Liver (tissue), 9 donors: Measurements from ENCODE around the gene ADGRA1. TPM values are rescaled to one million over a fixed set of nuclear protein-coding genes. Genes with fewer than 3 reads are reported as not detected.

Source experiments
- DNase-seq: peaks from one replicate; pipeline ENCODE4 v3.0.0-alpha.2; 2017; ENCODE audit warnings: low spot score
- H3K27ac ChIP-seq, 2 donors: one replicate each; pipeline ENCODE4 v1.7.0; 2013; ENCODE audit warnings: inconsistent platforms in 2 of 2, low read length in 2 of 2, control low read depth in 1 of 2, low read depth in 1 of 2, mild to moderate bottlenecking in 1 of 2
- H3K27me3 ChIP-seq, 4 donors: one replicate each; pipeline versions ENCODE4 v1.6.1 to v1.7.0; 2013; ENCODE audit warnings: low read length in 3 of 4, inconsistent platforms in 1 of 4, mild to moderate bottlenecking in 1 of 4, moderate library complexity in 1 of 4; ENCODE audit not compliant: control insufficient read depth in 4 of 4, insufficient read depth in 4 of 4
- H3K36me3 ChIP-seq, 4 donors: one replicate each; pipeline versions ENCODE4 v1.6.1 to v1.7.0; 2013; ENCODE audit warnings: low read length in 3 of 4, mild to moderate bottlenecking in 3 of 4, low read depth in 1 of 4, moderate library complexity in 1 of 4; ENCODE audit not compliant: control insufficient read depth in 4 of 4, insufficient read depth in 3 of 4
- H3K4me1 ChIP-seq, 4 donors: one replicate each; pipeline versions ENCODE4 v1.6.1 to v1.7.0; 2013; ENCODE audit warnings: low read length in 3 of 4, mild to moderate bottlenecking in 3 of 4, moderate library complexity in 1 of 4; ENCODE audit not compliant: control insufficient read depth in 4 of 4, insufficient read depth in 4 of 4
- H3K4me3 ChIP-seq, 3 donors: one replicate each; pipeline versions ENCODE4 v1.6.1 to v1.7.0; 2013; ENCODE audit warnings: low read length in 3 of 3, control low read depth in 1 of 3, low read depth in 1 of 3, mild to moderate bottlenecking in 1 of 3
- H3K9ac ChIP-seq, 2 donors: one replicate each; pipeline ENCODE4 v1.7.0; 2013; ENCODE audit warnings: low read length in 2 of 2, mild to moderate bottlenecking in 2 of 2, moderate library complexity in 2 of 2, control low read depth in 1 of 2, low read depth in 1 of 2
- H3K9me3 ChIP-seq, 4 donors: one replicate each; pipeline versions ENCODE4 v1.6.1 to v1.7.0; 2013; ENCODE audit warnings: low read length in 3 of 4; ENCODE audit not compliant: control insufficient read depth in 4 of 4
- EGR1 ChIP-seq, 2 donors: IDR thresholded peaks; 2 replicates each; pipeline ENCODE4 v1.6.1; 2016 to 2018; ENCODE audit warnings: antibody characterized with exemption in 2 of 2, low read depth in 2 of 2
- FOXA1 ChIP-seq: IDR thresholded peaks from 2 replicates; pipeline ENCODE4 v1.6.1; 2016; ENCODE audit warnings: antibody characterized with exemption
- FOXA2 ChIP-seq: IDR thresholded peaks from 2 replicates; pipeline ENCODE4 v1.6.1; 2016; ENCODE audit warnings: antibody characterized with exemption
- GABPA ChIP-seq, 2 donors: IDR thresholded peaks in 1 of 2; conservative IDR thresholded peaks in 1 of 2; 2 replicates each; pipeline ENCODE4 v1.6.1; 2016; ENCODE audit warnings: antibody characterized with exemption in 2 of 2, mild to moderate bottlenecking in 1 of 2, moderate library complexity in 1 of 2
- HNF4A ChIP-seq, 2 donors: conservative IDR thresholded peaks; 2 replicates each; pipeline ENCODE4 v1.6.1; 2016; ENCODE audit warnings: antibody characterized with exemption in 2 of 2, mild to moderate bottlenecking in 2 of 2
- HNF4G ChIP-seq: IDR thresholded peaks from 2 replicates; pipeline ENCODE4 v1.6.1; 2016; ENCODE audit warnings: antibody characterized with exemption
- JUND ChIP-seq, 2 donors: IDR thresholded peaks; 2 replicates each; pipeline ENCODE4 v1.6.1; 2016; ENCODE audit warnings: antibody characterized with exemption in 2 of 2
- NR2F2 ChIP-seq: IDR thresholded peaks from 2 replicates; pipeline ENCODE4 v1.6.1; 2016; ENCODE audit warnings: antibody characterized with exemption
- RAD21 ChIP-seq, 2 donors: IDR thresholded peaks; 2 replicates each; pipeline ENCODE4 v1.6.1; 2016; ENCODE audit warnings: antibody characterized with exemption in 2 of 2, mild to moderate bottlenecking in 2 of 2
- RXRA ChIP-seq, 2 donors: IDR thresholded peaks; 2 replicates each; pipeline ENCODE4 v1.6.1; 2017 to 2018; ENCODE audit warnings: antibody characterized with exemption in 2 of 2, mild to moderate bottlenecking in 1 of 2
- SP1 ChIP-seq: IDR thresholded peaks from 2 replicates; pipeline ENCODE4 v1.6.1; 2018; ENCODE audit warnings: antibody characterized with exemption, mild to moderate bottlenecking
- TAF1 ChIP-seq: conservative IDR thresholded peaks from 2 replicates; pipeline ENCODE4 v1.6.1; 2016; ENCODE audit warnings: antibody characterized with exemption, mild to moderate bottlenecking
- YY1 ChIP-seq: IDR thresholded peaks from 2 replicates; pipeline ENCODE4 v1.6.1; 2016; ENCODE audit warnings: antibody characterized with exemption, mild to moderate bottlenecking
- WGBS: extraction: QIAGEN DNeasy Blood & Tissue Kit; methylation state at CpG from one replicate; pipeline ENCODE4 v1.1.7; 2013; 5-methylcytosine and 5-hydroxymethylcytosine counted together
- polyA plus RNA-seq, 2 donors: library from polyadenylated mRNA; stranded (reverse) in 1 of 2; unstranded in 1 of 2; fragments of 200-250 nt in 1 of 2; fragments of >200 nt in 1 of 2; fragmentation: Nextera tagmentation in 1 of 2; extraction: Ambion mirVana in 1 of 2; gene quantifications; one replicate each; pipeline versions ENCODE4 v1.2.1 to v1.2.3, GENCODE V29; 2013 to 2015
- total RNA-seq, 2 donors: library from RNA; depleted of rRNA; stranded (reverse); fragments of >200 nt; gene quantifications; one replicate each; pipeline ENCODE4 v1.2.3, GENCODE V29; 2014
- TF ChIP-seq, protein P1 (sequence below): IDR thresholded peaks from 2 replicates; pipeline ENCODE4 v1.6.1; 2016; ENCODE audit warnings: antibody characterized with exemption
- TF ChIP-seq, protein P2 (sequence below): IDR thresholded peaks from 2 replicates; pipeline ENCODE4 v1.6.1; 2016; ENCODE audit warnings: antibody characterized with exemption
- TF ChIP-seq, protein P3 (sequence below): IDR thresholded peaks from 2 replicates; pipeline ENCODE4 v1.6.1; 2016; ENCODE audit warnings: antibody characterized with exemption, mild to moderate bottlenecking
- TF ChIP-seq, protein P4 (sequence below): fragments of 150-350 bp; IDR thresholded peaks from 2 replicates; pipeline ENCODE4 v1.5.1; 2017; ENCODE audit warnings: improper control_type of control experiment, low read depth, low read length; ENCODE audit not compliant: missing input control
- TF ChIP-seq, protein P5 (sequence below): IDR thresholded peaks from 2 replicates; pipeline ENCODE4 v1.6.1; 2016; ENCODE audit warnings: antibody characterized with exemption
- donor health status: healthy.
- donor health status: healthy.
- donor health status: healthy.
- donor health status: healthy.
- donor health status: healthy.

The ADGRA1 gene
- total and polyA plus RNA-seq, 4 donors, result 0.08 to 0.70 (median 0.12) TPM; not detected in 1

DNA sequence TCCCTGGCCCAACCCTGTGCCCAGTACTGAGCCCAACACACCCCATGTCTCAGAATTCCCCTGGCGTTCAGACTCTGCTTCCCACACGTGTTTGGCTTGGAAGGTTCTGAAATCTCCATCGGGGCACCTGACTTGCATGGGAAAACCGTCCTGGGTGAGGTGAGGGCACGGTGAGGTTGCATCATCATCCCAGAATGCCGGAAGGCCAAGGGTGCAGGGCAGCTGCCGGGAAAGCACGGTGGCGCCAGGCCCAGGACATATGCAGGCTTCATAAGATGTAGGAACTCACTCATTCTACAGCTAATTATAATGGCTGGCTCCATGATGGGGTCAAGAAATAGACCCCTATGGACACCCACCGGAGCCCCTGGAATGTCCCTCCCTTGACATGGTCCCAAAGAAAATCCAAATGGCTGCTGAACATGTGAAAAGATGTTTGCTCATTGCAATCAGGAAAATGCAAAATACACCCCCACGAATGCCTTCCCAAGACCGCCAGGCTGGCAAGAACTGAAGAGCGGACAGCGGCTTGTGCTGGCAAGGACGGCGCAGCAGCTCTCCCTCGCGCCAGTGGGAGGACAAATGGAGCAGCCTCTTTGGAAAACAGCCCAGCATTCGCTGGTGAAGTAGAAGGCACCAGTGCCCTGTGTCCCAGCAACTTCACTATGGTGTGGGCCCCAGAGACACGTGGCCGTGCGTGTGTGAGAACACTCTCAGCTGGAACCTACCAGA is 74.6 kb downstream of the ADGRA1 start (continued):
- TF ChIP-seq NR2F2 (no peak), EGR1 (IDR thresholded peaks at IDR 0.05; ENCODE audit: low read depth in 2 of 2) (peak in 1 of 2 donors; percentile 67), SP1 (peak; percentile 39), HNF4G (no peak), GABPA (IDR thresholded peaks at IDR 0.05 in 1 of 2, conservative IDR thresholded peaks at IDR 0.05 in 1 of 2) (peak in 1 of 2 donors; percentile 37)
- TF ChIP-seq, protein P1, sequence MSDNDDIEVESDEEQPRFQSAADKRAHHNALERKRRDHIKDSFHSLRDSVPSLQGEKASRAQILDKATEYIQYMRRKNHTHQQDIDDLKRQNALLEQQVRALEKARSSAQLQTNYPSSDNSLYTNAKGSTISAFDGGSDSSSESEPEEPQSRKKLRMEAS, result peak; percentile 76
- TF ChIP-seq, protein P2, sequence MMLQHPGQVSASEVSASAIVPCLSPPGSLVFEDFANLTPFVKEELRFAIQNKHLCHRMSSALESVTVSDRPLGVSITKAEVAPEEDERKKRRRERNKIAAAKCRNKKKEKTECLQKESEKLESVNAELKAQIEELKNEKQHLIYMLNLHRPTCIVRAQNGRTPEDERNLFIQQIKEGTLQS, result peak; percentile 88

DNA sequence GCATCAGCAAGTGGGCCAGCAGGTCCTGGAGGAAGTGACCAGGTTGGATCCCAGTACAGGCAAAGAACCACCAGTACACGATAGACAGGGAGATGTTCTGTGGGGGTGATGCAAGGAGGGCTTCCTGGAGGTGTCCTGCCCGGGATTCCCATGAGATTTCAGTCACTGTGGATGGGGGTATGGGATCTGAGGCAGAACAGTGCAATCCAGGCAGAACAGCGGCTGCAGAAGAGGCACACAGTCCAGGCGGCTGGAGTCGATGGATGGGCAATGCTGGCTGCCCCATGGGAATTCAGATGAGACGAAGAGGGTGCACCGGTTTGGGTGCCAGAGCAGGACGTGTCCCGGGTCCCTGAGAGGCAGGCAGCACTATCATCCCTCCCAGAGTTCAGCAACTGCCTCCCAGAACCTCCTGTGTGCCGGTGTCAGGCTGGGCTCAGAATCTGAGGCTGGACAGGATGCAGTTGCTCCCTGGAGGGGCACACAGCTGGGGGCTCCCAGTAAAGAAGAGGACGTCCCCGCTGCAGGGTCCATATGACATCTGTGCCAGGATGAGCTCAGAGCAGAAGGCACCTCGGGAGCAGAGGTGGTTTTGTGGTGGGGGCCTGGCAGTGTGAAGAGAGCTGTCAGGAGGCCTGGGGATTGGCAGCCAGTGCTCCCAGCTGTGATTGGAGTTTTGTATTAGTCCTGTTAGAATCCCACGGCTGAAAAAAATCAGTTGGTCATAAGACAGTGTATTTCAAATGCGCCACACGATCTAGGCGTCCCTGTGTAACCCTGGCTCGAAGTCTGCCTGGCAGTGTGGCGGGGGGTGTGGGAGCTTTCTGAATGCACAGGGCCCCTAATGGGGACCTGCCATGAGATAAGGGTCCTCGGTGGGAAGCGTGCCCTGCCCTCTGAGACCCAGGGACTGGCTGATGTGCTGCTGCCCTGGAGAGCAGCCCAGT is 75.5 kb downstream of the ADGRA1 start:
- no peak for DNase-seq
- no peak overlapping the region for H3K9ac ChIP-seq
- no peak overlapping the region for H3K4me3 ChIP-seq
- TF ChIP-seq HNF4A (conservative IDR thresholded peaks at IDR 0.05) (no peak), EGR1 (IDR thresholded peaks at IDR 0.05; ENCODE audit: low read depth in 2 of 2) (no peak), YY1 (no peak), RXRA (IDR thresholded peaks at IDR 0.05) (no peak), RAD21 (IDR thresholded peaks at IDR 0.05) (no peak), JUND (IDR thresholded peaks at IDR 0.05) (no peak), NR2F2 (no peak), GABPA (IDR thresholded peaks at IDR 0.05 in 1 of 2, conservative IDR thresholded peaks at IDR 0.05 in 1 of 2) (no peak), HNF4G (no peak), SP1 (no peak), FOXA2 (no peak), FOXA1 (no peak), TAF1 (no peak)
- TF ChIP-seq, protein P1, result no peak
- TF ChIP-seq, protein P2, result no peak
- TF ChIP-seq, protein P3, sequence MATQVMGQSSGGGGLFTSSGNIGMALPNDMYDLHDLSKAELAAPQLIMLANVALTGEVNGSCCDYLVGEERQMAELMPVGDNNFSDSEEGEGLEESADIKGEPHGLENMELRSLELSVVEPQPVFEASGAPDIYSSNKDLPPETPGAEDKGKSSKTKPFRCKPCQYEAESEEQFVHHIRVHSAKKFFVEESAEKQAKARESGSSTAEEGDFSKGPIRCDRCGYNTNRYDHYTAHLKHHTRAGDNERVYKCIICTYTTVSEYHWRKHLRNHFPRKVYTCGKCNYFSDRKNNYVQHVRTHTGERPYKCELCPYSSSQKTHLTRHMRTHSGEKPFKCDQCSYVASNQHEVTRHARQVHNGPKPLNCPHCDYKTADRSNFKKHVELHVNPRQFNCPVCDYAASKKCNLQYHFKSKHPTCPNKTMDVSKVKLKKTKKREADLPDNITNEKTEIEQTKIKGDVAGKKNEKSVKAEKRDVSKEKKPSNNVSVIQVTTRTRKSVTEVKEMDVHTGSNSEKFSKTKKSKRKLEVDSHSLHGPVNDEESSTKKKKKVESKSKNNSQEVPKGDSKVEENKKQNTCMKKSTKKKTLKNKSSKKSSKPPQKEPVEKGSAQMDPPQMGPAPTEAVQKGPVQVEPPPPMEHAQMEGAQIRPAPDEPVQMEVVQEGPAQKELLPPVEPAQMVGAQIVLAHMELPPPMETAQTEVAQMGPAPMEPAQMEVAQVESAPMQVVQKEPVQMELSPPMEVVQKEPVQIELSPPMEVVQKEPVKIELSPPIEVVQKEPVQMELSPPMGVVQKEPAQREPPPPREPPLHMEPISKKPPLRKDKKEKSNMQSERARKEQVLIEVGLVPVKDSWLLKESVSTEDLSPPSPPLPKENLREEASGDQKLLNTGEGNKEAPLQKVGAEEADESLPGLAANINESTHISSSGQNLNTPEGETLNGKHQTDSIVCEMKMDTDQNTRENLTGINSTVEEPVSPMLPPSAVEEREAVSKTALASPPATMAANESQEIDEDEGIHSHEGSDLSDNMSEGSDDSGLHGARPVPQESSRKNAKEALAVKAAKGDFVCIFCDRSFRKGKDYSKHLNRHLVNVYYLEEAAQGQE, result no peak
- TF ChIP-seq, protein P4, sequence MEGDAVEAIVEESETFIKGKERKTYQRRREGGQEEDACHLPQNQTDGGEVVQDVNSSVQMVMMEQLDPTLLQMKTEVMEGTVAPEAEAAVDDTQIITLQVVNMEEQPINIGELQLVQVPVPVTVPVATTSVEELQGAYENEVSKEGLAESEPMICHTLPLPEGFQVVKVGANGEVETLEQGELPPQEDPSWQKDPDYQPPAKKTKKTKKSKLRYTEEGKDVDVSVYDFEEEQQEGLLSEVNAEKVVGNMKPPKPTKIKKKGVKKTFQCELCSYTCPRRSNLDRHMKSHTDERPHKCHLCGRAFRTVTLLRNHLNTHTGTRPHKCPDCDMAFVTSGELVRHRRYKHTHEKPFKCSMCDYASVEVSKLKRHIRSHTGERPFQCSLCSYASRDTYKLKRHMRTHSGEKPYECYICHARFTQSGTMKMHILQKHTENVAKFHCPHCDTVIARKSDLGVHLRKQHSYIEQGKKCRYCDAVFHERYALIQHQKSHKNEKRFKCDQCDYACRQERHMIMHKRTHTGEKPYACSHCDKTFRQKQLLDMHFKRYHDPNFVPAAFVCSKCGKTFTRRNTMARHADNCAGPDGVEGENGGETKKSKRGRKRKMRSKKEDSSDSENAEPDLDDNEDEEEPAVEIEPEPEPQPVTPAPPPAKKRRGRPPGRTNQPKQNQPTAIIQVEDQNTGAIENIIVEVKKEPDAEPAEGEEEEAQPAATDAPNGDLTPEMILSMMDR, result no peak
- TF ChIP-seq, protein P5, sequence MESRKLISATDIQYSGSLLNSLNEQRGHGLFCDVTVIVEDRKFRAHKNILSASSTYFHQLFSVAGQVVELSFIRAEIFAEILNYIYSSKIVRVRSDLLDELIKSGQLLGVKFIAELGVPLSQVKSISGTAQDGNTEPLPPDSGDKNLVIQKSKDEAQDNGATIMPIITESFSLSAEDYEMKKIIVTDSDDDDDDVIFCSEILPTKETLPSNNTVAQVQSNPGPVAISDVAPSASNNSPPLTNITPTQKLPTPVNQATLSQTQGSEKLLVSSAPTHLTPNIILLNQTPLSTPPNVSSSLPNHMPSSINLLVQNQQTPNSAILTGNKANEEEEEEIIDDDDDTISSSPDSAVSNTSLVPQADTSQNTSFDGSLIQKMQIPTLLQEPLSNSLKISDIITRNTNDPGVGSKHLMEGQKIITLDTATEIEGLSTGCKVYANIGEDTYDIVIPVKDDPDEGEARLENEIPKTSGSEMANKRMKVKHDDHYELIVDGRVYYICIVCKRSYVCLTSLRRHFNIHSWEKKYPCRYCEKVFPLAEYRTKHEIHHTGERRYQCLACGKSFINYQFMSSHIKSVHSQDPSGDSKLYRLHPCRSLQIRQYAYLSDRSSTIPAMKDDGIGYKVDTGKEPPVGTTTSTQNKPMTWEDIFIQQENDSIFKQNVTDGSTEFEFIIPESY, result no peak
- 84% methylated on average over 21 of the region's 21 CpGs for WGBS
- no peaks in the 10 kb centered on the region for H3K9me3 ChIP-seq
- peaks cover 0 to 3% (median 0%) of the 10 kb centered on the region in 4 donors for H3K36me3 ChIP-seq
- H3K27me3 ChIP-seq, result no peaks in the 10 kb centered on the region
- H3K4me1 ChIP-seq, result peaks cover 0 to 28% (median 22%) of the 10 kb centered on the region in 4 donors
- H3K27ac ChIP-seq, result peak overlapping the region; percentile 43 to 64
